Stimulated activated CD4-positive, alpha-beta T cell treated with anti-CD3 and anti-CD28 coated beads, Interleukin-2, amount 100 ng/mL, for 4 hours (primary cell): ENCODE results near the gene TFDP2.
"Not testable (repeated sequence)": the region's sequence is repeated elsewhere in the genome, so short reads cannot be mapped to it uniquely, and the experiment has no call there.

Experiments
- DNase-seq: peaks from one replicate; pipeline ENCODE4 v3.0.0-alpha.2; 2020; ENCODE audit warnings: low read depth

The TFDP2 gene

DNA sequence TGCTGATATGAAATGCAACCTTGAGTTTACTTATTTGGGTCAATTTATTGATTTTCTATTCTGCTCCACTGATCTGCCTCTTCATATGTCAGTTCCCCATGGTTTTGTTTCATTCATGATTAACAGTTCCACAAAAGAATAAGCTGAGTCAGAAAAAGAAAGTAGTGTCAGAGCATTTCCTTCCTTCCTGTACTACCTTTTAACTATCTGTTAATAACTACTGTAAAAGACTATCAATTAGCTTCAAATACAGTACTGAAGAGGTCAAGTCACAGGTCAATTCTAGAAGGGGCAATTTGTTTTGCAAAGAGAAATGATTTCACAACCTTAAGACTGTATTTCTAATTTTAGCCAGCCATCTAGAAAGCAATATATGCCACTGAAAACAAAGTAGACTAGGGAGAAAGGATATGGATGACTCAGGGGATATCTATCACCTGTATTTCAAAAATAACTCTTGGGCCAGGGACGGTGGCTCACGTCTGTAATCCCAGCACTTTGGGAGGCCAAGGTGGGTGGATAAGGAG, 129.5 kb downstream of the TFDP2 start:
- no peak for DNase-seq

DNA sequence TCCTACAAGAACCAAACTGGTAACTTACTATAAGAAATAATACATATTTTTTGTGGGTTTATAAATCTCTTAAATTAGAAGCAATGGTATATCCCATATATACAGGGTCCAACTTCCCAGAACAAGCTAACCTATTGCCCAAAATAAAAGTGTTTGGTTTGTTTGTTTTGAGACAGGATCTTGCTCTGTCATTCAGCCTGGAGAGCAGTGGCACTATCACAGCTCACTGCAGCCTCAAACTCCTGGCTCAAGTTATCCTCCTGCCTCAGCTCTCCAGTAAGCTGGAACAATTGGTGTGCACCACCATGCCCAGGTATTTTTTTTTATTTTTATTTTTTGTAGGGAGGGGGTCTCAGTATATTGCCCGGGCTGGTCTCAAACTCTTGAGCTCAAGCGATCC, 135.4 kb downstream of the TFDP2 start:
- no peak for DNase-seq

DNA sequence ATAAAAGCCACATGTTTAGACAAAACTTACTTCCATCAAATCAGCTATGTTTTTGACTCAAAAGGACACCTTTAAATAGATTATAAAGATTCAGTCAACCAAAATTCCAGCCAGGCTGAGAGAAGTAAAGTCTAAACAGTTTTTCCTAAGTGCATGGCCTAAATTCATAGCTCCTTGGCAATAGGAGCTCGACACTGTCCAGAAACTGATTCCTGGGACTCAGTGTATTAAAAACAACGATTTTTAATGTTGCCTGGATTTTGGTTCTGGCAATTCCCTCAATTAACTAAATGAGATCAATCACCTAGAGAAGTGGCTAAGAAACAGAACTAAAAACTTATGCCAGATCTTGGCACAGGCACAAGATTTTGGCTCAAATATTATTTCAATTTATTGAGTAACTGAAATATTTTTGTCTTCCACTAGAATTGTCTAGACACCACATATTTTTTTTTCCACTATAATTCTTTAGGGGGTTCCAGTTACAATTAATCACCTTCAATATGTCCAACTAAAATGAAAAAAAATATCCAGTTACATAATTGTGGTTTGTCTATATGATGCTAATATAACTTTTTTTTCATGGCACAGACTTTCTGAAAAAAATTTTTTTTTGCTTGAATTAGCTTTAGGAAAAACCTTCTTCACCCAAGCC, 135.9 kb downstream of the TFDP2 start:
- DNase-seq: no peak

DNA sequence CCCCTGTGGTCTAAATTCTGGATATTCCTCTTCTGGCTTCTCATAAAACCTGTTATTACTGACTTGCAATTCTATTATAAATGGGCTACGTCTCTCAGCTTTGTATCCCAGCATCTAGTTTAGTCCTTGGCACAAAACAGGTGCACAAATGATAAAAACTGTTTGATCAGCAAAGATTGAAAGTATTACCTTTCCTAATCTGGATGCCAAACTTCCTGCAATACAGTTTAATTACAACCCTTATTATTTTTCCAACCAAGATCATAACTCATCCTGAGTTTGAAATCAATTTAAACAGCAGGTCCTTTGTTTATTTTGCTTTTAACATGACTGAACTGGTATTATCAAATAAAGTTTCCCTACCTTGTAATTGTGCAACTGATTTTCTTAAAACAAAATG, 140.3 kb downstream of the TFDP2 start:
- no peak for DNase-seq

DNA sequence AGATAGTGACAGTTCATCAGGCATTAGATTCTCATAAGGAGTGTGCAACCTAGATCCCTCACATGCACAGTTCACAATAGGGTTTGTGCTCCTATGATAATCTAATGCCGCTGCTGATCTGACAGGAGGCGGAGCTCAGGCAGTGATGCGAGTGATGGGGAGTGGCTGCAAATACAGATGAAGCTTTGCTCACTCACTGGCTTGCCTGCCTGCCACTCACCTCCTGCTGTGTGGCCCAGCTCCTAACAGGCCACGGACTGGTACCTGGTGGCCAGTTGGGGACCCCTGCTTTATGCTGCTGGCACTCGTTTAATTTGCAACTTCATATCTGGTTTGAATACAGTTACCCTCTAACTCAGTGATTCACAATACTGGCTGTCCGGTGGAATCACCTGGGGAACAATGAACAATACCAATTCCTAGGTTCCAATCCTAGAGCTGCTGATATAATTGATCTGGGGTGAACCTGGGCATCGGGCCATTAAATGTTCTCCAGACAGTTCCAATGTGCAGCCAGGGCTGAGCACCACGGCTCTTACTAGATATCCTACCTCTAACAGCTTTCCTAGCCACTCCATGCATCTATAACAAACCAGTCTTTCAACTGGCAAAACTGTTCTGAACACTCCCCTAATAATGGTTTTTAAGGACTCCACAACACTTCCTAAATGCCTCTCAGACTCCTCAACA, 141.5 kb downstream of the TFDP2 start:
- no peak for DNase-seq

DNA sequence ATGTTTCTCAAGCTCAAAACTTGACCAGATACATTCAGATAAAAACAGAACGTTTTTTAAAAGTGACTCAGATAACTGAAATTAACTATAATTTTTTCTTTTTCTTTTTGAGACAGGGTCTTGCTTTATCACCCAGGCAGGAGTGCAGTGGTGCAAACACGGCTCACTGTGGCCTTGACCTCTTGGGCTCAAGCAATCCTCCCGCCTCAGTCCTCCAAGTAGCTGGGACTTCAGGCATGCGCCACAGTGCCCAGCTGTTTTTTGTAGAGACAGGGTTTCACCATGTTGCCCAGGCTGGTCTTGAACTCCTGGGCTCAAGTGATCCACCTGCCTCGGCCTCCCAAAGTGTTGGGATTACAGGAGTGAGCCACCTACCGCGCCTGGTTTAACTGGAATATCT, 144.4 kb downstream of the TFDP2 start:
- not testable (repeated sequence) for DNase-seq

DNA sequence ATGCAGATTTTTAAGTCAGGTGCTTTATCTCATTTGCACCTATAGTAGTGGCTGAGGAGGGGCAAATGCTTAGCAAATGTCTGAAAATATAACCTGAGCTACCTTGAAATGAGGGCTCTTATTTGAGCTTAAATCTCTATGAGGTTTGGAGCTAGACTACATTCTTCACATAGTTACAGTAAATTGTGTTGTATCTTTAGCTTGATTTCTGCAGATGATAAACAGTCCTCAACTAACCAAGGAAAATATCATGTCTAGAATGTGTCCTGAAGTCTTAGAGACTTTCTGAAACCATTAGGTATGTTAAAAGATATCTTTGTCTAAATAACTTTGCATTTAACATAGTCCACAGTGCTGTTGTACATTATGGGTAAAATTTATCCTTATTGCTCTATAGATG, 145.3 kb downstream of the TFDP2 start:
- DNase-seq: no peak

DNA sequence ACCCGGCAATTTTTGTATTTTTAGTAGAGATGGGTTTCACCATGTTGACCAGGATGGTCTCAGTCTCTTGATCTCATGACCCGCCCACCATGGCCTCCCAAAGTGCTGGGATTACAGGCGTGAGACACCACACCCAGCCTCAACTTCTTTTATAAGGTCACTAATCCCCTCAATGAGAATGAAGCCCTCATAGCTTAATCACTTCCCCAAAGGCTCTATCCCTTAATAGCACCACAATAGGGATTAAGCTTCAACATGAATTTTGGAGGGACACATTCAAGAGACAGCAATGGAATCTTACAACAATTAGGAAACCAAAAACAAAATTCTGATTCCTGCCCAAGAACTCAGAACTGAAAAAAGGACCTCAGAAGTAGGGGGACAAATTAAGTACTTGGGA, 146.1 kb downstream of the TFDP2 start:
- DNase-seq: no peak

DNA sequence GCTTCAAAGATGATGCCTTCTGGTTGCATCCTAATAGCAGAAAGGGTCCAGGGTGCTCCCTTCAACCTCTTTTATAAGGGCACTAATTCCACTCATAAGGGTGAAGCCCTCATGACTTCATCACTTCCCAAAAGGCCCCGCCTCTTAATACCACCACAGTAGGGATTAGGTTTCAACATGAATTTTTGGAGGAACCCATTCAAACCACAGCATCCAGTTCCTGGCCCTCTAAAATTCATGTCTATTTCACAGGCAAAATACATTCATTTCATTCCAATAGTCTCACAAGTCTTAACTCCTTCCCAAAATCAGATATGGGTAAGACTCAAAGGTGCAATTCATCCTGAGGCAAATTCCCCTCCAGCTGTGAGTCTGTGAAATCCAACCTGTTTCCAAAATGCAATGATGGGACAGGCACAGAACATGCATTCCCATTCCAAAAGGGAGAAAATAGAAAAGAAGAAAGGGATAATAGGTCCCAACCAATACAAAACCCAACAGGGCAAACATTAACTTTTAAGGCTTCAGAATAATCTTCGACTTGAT, 148.9 kb downstream of the TFDP2 start:
- DNase-seq: no peak

DNA sequence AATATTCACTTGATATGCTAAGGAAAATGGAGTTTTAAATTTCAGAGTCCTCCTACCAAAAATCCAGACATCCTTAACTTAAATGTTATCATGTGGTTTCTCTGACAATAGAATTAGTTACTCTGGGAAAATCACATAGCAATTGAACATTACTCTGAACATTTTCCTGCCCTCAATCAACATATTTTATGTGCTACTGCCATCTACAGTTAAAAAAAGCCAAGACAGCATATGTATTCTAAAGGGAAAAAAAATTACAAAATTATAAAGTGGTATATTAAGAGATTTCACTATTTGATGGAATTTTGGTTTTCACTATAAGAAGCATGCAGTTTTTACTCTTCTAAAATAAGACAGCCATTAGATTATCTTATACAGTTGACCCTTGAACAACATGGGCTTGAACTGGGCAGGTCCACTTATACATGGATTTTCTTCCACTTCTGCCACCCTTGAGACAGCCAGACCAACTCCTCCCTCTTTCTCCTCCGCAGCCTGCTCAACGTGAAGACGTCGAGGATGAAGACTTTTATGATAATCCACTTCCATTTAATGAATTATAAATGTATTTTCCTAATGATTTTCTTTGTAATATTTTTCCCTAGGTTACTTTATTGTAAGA, 150.6 kb downstream of the TFDP2 start:
- DNase-seq: no peak

DNA sequence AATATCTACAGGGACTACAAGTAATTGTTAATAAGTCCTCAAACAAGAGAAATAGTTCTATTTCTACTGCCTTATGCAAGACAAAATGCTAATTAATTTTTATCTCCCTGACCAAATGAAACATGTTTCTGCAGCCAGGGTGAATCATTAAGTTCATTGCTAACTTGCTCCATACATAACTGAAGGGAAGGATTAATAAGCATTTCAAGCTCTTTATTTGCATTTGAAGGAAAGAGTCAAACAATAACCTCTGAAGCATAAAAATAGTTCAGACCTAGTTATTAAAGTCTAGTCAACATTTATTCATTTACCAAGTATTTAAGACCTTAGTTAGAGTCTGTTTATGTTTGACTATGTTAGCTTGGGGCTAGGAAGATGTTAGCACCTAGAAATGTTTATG, 152.9 kb downstream of the TFDP2 start:
- DNase-seq: no peak

DNA sequence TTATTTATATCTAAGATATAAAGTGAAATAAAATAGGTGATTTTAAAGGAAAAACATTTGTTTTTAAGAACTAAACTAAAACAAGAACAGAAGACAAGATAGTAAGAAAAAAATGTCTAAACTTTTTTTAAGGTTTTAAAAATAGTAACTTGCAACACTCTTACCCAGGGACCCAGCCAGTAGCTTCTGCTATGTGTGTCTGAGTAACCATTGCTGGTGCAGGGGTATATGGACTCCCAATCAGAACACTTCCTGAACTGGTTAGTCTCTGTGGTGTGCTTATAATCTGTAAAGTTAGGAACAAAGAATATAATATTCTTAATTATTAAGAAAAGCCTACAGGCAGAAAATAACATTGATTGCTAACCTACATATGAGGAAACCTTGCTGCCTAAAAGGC, 154.5 kb downstream of the TFDP2 start:
- no peak for DNase-seq

DNA sequence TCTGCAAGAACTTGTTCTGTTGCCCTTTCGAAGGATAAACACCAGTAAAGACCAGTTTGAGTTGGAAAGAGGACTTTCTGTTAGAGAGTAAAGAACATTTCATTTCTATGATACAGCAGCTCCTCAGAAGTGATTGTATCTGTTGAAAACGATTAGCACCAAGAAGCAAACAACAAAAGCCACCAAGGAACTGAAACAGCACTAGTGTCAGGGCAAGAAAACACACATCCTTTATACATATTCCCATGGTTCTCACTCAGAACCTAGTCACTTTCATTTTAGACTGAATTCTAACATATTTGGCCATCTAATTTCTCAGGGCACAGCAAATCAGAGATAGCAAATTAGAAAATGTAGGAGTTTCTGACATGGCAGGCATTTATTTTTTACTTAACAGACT, 156.8 kb downstream of the TFDP2 start:
- DNase-seq: no peak

DNA sequence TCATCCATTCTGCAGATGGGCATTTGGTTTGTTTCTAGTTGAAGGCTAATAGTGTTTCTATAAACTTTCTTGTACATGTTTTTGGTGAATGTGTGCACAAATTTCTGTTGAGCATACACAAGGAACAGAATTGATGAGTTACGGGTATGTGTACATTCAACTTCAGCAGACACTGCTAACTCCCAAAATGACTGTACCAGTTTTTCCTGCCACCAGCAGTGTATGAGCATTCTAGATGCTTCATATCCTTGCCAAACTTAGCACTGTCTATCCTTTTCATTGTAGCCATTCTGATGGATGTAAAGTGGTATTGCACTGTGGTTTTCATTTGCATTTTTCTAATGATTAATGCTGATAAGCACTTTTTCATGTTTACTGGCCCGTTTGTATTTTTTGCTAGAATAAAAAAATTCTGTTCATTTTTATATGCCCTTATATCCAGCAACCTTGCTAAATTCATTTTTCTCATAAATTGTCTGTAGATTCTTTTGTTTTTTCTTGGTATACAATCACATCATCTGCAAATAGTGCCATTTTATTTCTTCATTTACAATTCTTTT, 162.7 kb downstream of the TFDP2 start:
- no peak for DNase-seq

DNA sequence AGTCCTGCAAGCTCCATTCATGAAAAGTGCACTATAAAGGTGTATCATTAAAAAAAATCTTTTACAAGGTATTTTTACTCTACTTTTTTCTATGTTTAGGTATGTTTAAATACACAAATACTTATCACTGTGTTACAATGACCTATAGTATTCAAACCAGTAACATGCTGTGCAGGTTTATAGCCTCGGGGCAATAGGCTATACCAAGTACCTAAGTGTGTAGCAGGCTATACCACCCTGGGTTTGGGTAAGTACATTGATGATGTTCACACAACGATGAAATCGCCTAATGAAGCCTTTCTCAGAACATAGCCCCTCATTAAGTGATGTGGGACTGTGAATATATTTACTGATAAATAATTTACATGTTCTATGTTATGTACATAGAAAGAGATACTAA, 168.3 kb downstream of the TFDP2 start:
- no peak for DNase-seq

DNA sequence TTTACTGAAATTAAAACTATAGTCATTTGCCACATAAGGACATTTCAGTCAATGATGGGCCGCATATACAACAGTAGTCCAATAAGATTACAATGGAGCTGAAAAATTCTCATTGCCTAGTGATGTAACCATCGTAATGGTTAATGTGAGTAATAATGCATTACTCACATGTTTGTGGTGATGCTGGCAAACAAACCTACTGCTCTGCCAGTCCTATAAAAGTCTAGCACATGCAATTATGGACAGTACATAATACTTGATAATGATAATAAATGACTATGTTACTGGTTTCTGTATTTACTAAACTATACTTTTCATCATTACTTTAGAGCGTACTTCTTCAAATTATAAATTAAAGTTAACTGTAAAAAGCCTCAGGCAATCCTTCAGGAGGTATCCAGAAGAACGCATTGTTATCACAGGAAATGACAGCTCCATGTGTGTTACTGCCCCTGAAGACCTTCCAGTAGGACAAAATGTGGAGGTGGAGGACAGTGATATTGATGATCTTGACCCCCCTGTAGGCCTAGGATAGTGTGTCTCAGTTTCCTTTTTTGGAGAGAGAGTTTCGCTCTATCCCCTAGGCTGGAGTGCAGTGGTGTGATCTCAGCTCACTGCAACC, 170.2 kb downstream of the TFDP2 start:
- DNase-seq: no peak

DNA sequence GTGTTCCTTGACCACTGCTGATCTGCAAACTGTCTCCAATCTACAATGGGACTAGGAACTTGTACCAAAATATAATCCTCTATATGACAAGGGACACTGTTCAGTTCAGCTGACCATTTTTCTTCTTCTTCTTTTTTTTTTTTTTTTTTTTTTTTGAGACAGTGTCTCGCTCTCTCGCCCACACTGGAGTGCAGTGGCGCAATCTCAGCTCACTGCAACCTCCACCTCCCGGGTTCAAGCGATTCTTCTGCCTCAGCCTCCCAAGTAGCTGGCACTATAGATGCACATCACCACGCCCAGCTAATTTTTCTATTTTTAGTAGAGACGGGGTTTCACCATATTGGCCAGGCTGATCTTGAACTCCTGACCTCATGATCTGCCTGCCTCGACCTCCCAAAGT, 174.6 kb downstream of the TFDP2 start:
- not testable (repeated sequence) for DNase-seq

DNA sequence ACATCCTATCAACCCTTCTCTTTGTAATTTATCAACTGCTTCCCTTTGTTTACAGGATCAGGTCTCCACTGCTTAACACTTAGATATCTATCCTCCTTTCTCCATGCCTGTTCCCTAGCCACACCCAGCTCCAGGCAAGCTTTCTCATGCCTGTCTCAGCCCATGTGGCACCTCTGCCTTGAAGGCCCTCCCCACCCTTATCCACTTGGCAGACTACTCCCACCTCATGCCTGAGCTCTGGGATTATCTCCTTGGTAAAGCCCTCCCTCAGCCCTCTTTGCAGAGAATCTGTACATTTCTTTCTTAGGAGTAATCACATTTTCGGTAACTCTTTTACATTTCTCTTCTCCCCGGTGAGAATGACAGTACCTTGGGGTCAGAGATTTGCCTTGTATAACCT, 176.9 kb downstream of the TFDP2 start:
- DNase-seq: no peak

DNA sequence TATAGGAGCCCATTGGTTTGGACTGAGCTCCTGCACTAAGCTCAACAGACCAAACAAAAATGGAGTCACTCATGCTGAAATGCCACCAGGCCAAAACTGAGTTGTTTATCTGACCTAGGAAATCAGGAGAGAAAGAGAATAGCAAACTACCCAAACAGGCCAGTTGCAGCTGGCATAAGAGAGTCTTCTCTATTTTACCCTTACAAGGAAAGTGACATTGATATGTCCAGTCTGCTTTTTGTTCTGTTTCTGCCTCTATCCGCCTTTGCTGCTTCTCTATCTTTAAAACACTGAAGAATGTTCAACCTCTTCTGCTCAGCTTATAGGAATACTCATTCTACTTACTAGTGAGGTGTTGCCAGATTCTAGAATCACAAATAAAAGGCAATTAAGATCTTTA, 177.8 kb downstream of the TFDP2 start:
- DNase-seq: no peak

DNA sequence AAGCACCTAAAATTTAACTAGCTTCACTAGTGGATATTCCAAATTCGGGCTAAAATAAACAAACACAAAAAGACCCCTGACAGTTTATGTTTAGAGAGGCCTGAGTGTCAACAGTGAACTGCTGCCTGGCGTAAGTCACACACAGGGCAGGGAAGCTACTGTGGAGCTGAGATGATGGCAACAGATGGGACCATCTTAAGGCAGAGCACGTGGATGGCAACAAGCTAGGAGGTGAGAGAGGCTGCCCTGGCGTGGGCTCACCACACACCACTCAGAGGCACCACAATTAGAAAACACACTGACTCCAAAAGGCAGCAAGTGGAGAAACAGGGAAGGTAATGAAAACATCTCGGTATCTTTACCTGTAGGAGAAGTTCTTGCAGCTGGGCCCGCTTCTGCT, 179.6 kb downstream of the TFDP2 start:
- no peak for DNase-seq

DNA sequence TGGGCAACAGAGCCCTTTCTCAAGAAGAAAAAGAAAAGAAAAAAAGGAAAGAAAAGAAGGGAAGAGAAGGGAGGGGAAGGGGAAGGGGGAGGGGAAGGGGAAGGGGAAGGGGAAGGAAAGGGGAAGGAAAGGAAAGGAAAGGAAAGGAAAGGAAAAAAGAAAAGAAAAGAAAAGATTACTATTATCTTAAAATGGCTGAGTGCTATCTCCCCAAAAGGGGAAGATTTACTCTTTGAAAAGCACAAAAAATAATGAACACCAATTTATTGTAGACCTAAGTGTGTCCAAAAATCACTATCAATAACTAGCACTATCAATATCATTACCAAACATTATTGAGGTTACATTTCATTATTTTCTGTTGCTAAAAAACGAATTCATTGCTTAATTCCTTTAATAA, 183.9 kb downstream of the TFDP2 start:
- no peak for DNase-seq

DNA sequence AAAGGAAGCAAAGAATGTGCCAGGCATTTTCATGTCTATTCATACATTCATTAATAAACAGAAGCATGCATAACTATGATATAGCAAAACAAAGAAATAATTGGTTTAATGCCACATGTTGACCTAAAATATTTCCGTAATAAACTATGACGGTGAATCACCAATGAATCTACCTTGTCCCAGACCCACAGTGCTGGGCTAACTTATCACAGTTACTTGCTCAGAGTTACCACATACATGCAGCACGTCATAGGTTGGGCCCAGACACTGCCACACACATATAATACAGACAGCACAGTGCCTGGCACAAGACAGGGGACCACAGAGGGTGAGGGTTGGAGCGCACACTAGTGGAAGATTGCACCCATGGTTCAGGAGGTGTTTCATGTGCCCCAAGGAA, 186.0 kb downstream of the TFDP2 start:
- no peak for DNase-seq
